Adrenal gland (tissue), 5 donors: ENCODE measurements around the gene MNT.

Experiments used
- CTCF ChIP-seq, 6 experiments: fragments of 450-650 bp in 4 of 6; fragments of 200-600 bp in 2 of 6; sonication (generic) in 1 of 6; IDR thresholded peaks; 1 replicate in 5 of 6; 2 replicates in 1 of 6; pipeline versions ENCODE4 v1.5.1 to v1.8.0; 2016 to 2021; ENCODE audit warnings: antibody characterized with exemption in 6 of 6, mild to moderate bottlenecking in 2 of 6, moderate library complexity in 1 of 6
- POLR2A ChIP-seq, 2 donors: fragments of 450-650 bp; IDR thresholded peaks; one replicate each; pipeline ENCODE4 v1.6.1; 2017; ENCODE audit warnings: antibody characterized with exemption in 2 of 2, mild to moderate bottlenecking in 2 of 2, moderate library complexity in 1 of 2
- donor health status: DM: no; HTN: no; CAD: no.

GRCh38 chr17:2372681-2373080, 28.2 kb downstream of the MNT start:
- TF ChIP-seq CTCF (IDR thresholded peaks at IDR 0.05) (no peak), POLR2A (IDR thresholded peaks at IDR 0.05) (no peak)
